ENCODE data around the gene RTTN.

Gene RTTN

DNA sequence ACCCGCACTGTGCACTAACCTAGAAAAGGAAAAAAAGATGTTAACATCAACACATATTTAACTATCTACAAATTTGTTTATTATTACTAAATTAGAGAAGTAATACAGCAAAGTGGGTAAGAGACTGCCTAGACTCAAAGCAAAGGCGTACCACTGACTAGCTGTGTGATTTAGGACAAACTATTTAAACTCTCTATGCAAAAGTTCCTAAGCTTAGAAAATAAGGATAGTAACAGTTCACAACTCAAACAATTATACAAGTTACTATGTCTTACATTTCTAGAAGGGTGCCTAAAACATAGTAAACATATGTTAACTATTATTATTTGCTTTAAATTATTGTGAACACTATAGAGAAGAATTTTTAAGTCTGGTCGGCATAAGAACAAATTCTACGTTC is 119.4 kb downstream of the RTTN start:
- DNase-seq (ENCODE audit: low read depth in 4 of 4, low spot score in 1 of 4) = no peak

DNA sequence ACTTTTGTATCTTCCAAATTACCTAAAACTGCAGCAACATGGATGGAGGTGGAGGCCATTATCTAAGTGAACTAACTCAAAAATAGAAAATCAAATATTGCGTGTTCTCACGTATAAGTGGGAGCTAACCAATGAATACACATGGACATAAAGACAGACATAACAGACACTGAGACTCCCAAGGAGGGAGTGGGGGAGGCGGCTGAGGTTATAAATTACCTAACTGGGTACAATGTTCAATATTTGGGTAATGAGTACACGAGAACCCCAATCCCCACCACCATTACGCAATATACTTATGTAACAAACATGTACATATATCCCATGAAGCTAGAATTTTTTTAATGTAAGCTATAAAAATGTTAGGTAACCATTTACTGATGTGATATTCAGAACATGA is 119.8 kb downstream of the RTTN start:
- DNase-seq (ENCODE audit: low read depth in 4 of 4, low spot score in 1 of 4) = no peak

DNA sequence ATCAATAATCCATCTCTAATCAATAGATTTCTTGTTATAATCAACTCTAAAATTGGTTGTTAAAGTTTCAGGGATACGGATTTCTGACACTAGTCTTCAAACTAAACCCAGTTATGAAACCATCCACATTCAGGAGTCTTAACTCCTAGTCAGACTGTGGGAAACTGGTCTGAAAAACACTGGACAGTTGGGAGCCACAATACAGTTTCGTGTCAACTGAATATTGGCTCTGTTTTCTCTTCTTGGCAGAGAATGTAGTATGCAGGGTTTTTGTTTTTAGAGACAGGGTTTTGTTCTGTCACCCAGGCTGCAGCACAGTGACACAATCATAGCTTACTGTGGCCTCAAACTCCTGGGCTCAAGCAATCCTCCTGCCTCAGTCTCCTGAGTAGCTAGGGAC is 123.1 kb downstream of the RTTN start:
- no peak for DNase-seq (ENCODE audit: low read depth in 4 of 4, low spot score in 1 of 4)

DNA sequence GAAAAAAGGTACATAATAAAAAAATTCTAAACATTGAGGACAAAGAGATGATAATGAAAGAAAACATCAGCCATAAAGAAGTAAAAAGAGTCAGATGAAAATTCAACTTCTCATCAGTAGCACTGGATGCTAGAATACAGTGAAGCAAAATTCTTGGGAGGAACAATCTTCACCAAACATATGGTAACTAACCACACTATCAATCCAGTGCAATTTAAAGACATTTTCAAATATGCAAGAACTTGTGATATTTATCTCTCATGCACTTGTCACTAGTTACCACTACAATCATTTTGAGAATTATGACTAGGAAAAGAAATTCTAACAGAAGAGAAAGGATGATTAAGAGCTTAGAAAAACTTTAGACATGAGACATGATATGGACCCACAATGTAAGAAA is 127.4 kb downstream of the RTTN start:
- no peak for DNase-seq (ENCODE audit: low read depth in 4 of 4, low spot score in 1 of 4)

DNA sequence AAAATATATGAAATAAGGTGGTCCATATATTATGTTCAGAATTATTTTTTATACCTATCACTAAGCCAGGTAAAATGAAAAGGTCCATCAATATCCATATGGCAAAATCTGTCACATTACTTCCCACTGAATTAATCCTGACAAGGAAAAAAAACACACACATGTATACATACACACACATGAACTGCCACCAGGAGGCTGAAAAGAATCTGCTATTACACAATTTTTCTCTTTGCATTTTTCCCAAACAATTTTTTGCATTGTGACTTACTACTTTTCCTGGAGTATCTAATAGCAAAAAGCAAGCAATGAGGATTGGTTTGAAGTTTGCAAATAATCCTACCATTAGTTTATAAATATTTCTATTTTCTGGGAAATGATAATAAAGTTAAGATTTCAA is 129.6 kb downstream of the RTTN start:
- DNase-seq (ENCODE audit: low read depth in 4 of 4, low spot score in 1 of 4) = no peak

DNA sequence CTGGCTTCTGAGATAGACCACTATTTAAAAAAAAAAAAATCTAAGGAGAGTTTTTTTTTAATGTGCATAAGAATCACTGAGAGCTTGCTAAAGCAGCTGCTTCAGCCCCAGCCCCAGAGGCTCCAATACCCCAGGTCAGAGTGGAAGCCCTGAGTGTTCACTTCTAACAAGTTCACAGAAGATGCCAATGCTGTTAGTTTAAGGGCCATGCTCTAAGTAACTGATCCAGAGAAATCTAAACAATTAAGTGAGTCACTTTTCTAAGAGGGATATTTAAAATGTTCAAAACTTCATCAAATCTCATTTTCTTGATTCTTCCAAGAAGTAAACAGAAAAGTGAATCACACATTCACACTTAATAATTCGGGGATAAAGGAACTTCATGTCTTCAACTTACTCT is 131.4 kb downstream of the RTTN start:
- DNase-seq (ENCODE audit: low read depth in 4 of 4, low spot score in 1 of 4) = no peak

DNA sequence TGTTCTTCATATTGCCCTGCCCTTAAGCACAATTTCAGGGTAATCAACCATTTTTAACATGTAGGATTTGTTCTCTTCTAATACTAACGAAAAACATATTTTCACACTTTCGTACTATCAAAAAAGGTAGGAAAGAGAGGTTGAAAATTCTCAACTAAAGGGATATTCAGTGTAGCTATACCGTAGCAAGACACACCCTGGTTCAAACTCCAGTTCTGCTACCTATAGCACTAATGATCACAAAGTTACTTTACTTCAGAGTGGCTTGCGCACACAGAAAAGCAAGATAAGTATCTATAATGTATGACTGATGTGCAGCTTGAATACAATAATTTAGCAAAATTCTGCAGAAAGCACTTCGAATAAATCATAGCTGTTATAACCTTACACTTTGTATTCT is 132.1 kb downstream of the RTTN start:
- DNase-seq (ENCODE audit: low read depth in 4 of 4, low spot score in 1 of 4) = no peak

DNA sequence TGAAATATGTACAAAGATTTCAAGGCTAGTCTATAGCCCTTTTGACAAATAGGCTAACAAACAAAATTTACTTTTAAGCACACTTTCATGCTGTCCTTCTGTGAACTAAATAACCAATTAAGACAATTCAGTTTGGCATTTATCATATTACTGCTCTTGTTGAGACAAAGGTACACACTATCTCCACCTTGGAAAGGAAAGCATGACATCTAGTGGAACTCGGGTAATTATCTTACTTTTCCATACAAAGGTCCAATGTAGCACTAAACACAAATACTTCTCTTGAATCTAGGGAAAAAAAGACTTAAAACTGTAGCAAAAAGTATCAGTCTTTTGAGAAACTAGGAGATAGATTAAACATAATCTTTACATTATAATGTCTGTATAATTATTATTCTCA is 132.8 kb downstream of the RTTN start:
- no peak for DNase-seq (ENCODE audit: low read depth in 4 of 4, low spot score in 1 of 4)

DNA sequence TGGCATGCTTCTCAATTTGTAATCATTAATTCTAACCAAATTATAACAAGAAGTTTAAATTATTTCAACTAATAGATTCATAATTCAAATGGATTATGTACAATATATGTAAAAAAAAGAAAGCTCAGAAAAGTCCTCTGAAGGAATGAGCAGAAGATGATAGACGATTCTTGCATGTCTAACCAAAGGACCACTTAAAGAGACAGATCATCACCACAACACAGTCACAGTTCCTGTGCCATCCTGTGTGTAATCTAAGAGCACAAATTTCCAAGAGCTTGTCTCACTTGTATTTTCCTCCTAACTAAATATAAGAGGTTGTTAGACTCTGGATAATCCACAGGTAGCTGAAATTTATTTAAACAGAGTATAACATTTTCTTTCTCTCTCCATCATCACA is 135.5 kb downstream of the RTTN start:
- no peak for DNase-seq (ENCODE audit: low read depth in 4 of 4, low spot score in 1 of 4)

DNA sequence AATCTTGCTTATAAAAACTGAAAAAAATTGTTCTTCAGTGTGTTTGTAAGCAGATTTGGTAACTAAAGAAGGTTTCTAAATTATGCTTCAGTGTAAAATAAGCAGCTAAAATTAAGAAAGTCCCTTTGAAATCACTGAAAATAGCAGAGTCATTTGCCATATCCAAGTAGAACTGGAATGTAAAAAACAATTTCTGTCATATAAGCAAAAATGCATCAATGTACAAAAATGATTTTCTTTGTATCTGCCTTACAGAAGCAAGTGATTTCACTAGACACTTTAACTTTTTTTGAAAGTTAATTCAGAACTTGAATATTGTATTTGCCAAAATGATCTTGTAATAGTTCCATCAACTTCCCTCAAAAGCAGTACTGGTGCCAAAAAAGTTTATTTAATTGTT is 136.1 kb downstream of the RTTN start:
- no peak for DNase-seq (ENCODE audit: low read depth in 4 of 4, low spot score in 1 of 4)

DNA sequence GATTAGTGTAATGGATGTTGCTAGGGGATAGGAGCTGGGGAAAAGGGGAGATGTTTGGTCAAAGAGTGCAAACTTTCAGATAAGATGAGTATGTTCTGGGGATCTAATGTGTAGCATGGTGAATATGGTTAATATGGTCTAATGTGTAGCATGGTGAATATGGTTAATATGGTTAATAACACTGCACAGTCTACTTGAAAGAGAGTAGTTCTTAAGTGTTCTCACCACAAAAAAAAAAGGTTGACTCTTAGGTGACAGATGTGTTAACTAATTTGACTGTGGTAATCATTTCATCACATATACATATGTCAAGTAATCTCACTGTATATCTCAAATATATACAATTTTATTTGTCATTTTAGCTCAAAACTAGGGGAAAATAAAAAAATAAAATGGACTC is 136.5 kb downstream of the RTTN start:
- DNase-seq (ENCODE audit: low read depth in 4 of 4, low spot score in 1 of 4) = no peak

DNA sequence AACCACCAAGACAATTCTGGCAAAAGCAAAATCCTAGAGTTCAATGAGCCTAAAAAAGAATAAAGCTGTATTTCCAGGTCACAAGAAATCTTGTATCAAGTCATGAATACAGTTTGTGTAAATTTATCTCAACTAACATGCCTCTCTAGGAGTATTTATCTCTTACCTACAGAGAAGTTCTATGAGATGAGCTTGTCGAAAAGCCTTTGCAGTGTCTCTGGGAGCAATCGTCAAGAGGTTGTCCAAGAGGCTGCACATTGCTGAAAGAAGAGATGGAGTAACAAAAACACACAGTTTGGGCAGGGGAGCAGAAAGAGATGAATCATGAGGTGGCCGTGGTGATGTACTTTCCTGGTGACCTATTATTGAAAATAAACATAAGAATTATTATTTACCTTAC is 145.8 kb downstream of the RTTN start:
- no peak for DNase-seq (ENCODE audit: low read depth in 4 of 4, low spot score in 1 of 4)

DNA sequence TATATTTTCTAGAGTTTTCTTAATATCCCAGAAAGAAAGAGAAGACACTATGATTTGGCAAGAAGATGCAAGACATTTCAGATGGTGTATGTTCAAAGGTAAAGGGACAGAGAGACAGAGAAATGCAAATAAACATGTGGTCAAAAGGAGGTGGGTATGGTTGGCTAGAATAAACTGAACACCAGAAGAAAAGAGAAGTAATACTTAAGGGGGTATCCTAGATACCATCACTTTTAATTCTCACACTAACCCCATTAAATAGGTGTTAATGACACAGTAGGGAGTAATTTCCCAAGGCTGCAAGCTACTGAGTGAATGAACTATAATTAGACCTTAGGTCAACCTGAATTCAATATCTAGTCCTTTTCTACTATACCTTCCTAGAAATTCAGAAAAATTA is 146.6 kb downstream of the RTTN start:
- no peak for DNase-seq (ENCODE audit: low read depth in 4 of 4, low spot score in 1 of 4)

DNA sequence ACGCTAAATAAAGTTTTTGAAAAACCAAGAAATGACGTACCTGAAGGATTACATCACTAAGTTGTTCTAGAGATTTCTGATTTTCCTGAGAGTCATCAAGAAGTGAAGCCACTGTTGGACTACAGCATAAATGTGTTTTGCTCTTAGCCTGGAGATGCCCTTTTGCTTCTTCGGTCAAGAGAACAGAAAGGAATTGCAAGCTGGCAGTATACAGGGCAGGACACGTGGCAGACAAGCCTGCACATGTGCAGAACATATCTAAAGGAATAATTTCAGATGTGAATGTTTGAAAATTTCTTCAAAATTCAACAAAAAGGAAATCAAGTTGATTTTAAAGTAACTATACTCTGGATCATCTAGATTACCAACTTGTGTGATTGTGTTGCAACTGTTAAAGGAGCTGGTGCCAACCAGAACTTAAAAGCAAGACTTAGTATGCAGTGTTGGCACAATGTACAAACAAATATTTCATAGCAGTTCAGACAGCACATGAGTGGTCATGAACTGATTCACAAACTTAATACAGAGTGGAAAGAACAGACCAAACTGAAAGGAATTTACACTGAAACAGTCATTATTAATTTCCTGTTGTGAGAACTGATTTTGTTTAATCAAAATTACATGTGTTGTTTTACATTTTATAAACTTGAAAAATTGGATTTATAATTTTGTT is 157.4 kb downstream of the RTTN start:
- DNase-seq (ENCODE audit: low read depth in 4 of 4, low spot score in 1 of 4) = no peak

DNA sequence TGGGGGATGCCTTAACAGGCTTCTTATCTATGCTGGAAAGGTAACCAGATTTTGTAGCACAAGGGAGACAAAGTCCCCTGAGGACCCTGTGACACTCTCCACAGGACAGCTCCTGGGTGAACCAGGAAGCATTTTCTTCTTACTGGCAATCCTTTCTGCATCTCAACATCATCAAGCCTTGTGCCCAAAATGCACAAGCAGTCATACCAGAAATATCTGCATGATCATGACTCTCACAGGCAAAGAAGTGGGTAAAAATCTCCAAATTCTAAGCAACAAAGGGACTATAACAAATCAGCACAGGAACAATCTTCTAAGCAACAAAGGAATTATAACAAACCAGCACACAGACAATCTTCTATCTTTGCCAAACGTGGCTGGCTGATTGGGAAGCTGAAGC is 158.7 kb downstream of the RTTN start:
- DNase-seq (ENCODE audit: low read depth in 4 of 4, low spot score in 1 of 4) = no peak

DNA sequence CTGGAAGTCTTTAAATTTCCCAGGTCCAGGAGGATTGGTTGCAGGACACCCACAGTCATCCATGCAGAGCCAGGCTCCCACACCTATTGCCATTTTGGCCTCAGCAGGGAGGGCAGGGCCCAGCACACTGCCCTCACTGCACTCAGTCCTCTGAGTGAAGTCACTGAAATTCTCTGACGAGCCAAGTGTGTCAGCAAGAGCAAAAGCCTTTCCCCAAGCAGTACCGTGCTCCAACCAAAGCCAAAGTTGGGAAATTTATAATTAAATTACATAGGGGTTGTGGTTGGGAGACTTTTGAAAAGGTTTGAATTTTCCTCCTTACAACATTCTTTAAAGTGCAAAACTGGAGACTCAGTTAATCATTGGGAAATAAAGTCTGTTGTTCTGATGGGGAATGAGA is 159.3 kb downstream of the RTTN start:
- no peak for DNase-seq (ENCODE audit: low read depth in 4 of 4, low spot score in 1 of 4)

DNA sequence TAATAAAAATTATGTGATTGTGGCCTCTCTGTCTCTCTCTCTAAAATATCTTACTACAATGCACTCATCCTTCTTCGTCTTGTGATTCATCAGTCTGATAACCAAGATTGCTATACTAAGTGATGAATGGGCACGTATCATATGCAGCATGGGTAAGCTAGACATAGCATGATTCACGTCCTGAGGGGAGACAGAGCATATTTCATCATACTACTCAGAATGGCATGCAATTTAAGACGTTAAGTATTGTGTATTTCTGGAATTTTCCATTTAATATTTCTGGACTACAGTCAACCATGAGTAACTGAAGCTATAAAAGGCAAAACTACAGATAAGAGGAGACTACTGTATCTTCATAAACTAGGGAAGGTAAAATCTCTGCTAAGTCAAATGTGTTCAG is 160.9 kb downstream of the RTTN start:
- DNase-seq (ENCODE audit: low read depth in 4 of 4, low spot score in 1 of 4) = no peak

DNA sequence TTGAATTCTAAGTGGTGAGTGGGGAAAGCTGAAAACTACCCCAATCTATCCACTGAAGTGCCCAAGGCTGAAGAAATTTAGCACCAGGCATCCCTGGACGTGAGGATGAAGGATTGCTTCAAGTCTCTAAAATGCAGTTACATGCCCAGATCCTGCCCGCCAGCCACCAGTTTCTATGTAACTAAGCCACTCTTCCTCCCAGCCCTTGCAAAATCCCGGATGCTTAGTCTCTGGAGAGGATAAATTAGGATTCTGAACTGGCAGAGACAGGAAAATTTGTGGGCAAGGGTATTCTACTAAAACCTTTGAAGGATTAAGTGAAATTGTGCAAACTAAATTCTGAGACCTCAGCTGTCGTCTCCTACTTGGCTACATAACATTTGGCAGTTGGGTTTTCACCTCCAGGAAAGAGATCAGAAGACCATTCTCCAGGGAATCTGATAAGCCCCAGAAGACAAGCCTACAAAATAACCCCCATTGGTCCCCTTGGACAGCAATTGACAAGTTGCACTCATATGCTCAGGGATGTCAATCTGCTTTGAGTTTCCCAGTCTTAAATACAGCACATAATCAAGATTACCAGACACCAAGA is 163.9 kb downstream of the RTTN start:
- no peak for DNase-seq (ENCODE audit: low read depth in 4 of 4, low spot score in 1 of 4)

DNA sequence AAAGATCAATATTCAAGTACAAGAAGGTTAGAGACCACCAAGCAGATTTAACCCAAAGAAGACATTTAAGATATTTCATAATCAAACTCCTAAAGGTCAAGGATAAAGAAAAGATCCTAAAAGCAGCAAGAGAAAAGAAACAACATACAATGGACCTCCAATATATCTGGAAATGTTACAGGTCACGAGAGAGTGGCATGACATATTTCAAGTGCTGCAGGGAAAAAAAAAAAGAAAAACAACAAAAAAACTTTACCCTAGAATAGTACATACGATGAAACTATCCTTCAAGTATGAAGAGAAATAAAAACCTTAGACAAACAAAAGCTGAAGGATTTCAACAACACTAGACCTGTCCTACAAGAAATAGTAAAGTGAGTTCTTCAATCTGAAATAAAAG is 166.3 kb downstream of the RTTN start:
- DNase-seq (ENCODE audit: low read depth in 4 of 4, low spot score in 1 of 4) = no peak

DNA sequence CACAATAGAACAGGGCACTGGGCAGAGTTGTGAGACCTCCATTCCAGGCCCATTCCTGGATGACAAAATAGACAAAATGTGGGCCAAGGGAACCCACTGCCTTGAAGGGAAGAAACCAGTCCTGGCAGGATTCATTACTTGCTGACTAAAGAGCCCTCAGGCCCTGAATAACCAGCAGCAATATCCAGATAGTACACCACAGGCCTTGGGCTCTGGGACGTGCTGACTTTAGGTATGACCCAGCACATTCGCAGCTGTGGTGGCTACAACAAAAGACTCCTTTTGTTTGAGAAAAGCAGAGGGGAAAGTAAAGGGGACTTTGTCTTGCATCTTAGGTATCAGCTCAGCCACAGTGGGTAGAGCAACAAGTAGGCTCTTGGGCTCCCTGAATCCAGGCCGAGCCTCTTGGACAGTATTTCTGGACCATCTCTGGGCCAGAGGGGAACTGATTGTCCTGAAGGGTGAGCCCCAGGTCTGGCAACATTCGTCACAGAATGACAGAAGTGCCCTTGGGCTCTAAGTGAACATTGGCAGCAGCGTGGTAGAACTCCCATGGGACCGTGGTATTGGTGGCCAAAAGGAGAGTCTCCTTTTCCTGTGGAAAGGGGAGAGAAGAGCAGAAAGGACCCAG is 167.9 kb downstream of the RTTN start:
- no peak for DNase-seq (ENCODE audit: low read depth in 4 of 4, low spot score in 1 of 4)

DNA sequence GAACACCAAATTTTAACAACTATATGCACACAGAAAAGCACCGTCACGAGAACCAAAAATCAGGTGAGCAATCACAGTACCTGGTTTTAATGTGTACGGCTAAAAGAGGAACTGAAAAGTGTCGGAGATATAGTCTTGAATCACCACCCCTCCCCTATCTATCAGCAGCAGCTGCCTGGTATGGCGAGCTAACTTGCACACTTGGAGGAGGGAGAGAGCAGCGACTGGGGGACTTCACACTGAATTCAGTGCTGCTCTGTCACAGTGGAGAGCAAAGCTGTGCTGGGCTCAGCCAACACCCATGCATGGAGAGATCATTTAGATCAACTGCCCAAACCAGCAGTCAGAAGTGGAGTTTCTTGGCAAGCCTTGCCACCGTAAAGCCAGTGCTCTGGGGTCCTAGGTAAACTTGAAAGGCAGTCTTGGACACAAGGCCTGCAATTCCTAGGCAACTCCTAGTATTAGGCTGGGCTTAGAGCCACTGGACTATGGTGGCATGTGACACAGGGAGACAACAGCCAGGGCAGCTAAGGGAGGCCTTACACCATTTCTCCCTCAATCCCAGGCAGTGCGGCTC is 168.6 kb downstream of the RTTN start:
- no peak for DNase-seq (ENCODE audit: low read depth in 4 of 4, low spot score in 1 of 4)

DNA sequence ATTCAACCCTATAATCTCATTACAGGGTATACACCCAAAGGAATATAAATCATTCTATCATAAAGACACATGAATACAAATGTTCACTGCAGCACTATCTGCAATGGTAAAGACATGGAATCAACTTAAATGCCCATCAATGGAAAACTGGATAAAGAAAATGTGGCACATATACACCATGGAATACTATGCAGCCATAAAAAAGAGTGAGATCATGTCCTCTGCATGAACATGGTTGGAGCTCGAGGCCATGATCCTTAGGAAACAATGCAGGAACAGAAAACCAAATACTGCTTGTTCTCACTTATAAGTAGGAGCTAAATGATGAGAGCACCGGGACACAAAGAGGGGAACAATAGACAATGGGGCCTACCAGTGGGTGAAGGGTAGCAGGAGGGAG is 169.3 kb downstream of the RTTN start:
- DNase-seq (ENCODE audit: low read depth in 4 of 4, low spot score in 1 of 4) = no peak

DNA sequence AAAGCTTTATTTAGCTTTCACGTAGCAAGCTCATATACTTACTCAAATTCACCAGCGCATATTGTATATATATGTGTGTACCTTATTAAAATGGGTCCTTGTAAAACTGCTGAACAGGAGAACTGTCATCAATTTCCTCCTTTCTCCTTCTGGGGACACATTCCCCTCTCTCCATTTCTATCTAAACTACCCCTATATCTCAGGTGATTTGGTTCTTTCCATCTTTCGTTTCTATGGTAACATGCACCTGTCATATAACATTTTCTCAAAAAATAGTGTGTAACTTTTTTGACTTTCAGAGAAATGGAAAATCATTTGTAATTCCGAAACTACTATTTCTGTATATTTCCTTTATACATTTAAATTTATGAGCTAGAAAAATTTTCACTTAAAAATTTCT is 174.3 kb downstream of the RTTN start:
- DNase-seq (ENCODE audit: low read depth in 4 of 4, low spot score in 1 of 4) = no peak
